Coronary artery (tissue), 2 donors: Measurements from ENCODE around the gene SLC2A6.

Experiments used
- DNase-seq: peaks from one replicate; pipeline ENCODE4 v3.0.0-alpha.2; 2017; ENCODE audit warnings: low spot score
- H3K27ac ChIP-seq, 2 donors: fragments of 200-600 bp; sonication (generic); one replicate each; pipeline ENCODE4 v1.5.1; 2016 to 2019
- H3K4me3 ChIP-seq: fragments of 200-600 bp; sonication (generic); 2 replicates; pipeline ENCODE4 v1.5.1; 2016; ENCODE audit warnings: mild to moderate bottlenecking, moderate library complexity
- TF ChIP-seq, protein P1 (sequence below): fragments of 200-600 bp; sonication (generic); IDR thresholded peaks from one replicate; pipeline ENCODE4 v1.5.1; 2019; ENCODE audit warnings: antibody characterized with exemption

The SLC2A6 gene, protein sequence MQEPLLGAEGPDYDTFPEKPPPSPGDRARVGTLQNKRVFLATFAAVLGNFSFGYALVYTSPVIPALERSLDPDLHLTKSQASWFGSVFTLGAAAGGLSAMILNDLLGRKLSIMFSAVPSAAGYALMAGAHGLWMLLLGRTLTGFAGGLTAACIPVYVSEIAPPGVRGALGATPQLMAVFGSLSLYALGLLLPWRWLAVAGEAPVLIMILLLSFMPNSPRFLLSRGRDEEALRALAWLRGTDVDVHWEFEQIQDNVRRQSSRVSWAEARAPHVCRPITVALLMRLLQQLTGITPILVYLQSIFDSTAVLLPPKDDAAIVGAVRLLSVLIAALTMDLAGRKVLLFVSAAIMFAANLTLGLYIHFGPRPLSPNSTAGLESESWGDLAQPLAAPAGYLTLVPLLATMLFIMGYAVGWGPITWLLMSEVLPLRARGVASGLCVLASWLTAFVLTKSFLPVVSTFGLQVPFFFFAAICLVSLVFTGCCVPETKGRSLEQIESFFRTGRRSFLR

DNA sequence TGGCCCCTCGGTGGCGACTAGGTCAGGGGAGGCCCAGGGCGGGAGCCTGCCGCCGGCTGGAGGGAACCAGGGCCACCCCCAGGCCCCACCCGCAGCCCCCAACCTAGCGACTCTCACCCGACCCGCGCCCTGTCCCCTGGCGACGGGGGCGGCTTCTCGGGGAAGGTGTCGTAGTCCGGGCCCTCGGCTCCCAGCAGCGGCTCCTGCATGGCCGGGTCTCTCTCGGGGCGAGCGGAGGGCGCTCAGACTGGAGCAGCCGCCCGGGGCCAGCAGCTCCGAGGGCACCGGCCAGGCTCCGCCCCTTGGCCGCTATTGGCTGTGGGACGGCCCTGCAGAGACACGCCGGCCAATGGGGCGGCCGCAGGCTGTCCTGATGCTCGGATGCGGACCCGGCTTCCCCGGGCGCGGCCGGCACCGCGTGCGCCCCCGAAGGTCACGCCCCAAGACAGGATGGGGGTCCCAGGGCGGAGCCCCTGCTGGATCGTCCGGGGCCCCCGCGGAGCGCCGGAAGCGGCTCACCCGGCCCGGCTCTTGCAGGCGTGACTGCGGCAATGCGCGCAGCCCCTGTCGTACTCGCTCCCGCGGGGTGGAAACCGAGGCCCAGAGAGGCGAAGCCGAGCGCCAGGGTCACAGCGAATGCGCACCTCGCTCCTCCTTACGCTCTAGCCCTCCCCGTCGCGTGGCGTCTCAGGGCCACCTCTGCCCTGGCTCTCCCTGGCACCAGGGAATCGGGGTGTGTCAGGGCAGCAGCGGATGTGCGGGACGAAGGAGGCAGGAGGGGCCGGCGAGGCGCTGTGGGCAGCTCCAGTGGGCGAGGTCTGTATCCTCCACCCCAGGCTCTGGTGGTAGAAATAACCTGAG lies at the start of gene SLC2A6:
Gene SLC2A6, minus strand, starts transcription at position 249 of the 861 bp plus-strand sequence. Its CDS starts 40 bp downstream, at position 209.
- Histone ChIP-seq H3K27ac (peak within 1 kb of the TSS; percentile 17 to 74), H3K4me3 (peak within 1 kb of the TSS; percentile 69)
- TF ChIP-seq, protein P1, sequence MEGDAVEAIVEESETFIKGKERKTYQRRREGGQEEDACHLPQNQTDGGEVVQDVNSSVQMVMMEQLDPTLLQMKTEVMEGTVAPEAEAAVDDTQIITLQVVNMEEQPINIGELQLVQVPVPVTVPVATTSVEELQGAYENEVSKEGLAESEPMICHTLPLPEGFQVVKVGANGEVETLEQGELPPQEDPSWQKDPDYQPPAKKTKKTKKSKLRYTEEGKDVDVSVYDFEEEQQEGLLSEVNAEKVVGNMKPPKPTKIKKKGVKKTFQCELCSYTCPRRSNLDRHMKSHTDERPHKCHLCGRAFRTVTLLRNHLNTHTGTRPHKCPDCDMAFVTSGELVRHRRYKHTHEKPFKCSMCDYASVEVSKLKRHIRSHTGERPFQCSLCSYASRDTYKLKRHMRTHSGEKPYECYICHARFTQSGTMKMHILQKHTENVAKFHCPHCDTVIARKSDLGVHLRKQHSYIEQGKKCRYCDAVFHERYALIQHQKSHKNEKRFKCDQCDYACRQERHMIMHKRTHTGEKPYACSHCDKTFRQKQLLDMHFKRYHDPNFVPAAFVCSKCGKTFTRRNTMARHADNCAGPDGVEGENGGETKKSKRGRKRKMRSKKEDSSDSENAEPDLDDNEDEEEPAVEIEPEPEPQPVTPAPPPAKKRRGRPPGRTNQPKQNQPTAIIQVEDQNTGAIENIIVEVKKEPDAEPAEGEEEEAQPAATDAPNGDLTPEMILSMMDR: no peak
- peak; percentile 90 for DNase-seq

DNA sequence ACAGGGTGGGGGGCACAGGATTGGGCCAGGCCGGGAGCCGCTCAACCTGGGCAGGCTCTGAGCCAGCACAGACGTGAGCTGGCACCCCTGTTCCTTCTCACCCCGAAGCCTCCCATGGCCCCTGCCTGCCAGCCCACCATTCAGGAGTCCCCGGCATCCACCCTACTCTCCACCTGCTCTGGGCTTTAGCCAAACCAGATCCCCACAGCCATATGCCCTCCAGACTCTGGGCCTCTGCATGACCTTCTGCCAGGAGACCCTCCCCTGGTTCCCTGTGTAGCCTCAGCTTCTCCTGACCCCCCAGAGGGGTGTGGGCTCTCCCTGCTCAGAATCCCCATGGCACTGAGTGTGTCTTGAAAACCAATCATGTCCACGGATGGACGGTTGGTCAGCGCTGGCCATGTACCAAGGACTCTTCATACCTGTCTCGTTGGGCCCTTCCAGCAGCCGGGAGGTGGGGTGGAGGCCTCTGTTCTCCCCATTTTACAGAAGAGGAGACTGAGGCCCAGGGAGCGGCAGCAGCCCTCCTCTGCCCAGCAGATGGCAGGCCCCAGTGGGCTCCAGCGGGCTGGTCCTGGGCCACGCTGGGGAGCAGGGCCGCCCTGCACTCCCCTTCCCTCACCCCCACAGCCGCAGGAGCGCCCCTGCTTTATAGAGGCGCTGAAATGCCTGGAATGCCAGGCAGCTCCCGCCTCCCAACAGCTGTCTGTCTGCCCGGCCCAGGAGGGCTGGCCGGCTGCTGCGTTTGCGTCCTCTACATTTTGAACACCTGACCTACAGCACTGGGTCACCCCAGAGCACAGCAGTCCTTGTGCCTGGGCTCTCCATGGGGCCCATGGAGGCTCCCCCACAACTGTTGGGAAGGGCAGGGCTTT lies 49.3 kb upstream of the SLC2A6 start:
- Histone ChIP-seq H3K4me3 (peak overlapping the region; percentile 59), H3K27ac (peak overlapping the region in 1 of 2 donors; percentile 11)
- DNase-seq: no peak
- TF ChIP-seq, protein P1: no peak

DNA sequence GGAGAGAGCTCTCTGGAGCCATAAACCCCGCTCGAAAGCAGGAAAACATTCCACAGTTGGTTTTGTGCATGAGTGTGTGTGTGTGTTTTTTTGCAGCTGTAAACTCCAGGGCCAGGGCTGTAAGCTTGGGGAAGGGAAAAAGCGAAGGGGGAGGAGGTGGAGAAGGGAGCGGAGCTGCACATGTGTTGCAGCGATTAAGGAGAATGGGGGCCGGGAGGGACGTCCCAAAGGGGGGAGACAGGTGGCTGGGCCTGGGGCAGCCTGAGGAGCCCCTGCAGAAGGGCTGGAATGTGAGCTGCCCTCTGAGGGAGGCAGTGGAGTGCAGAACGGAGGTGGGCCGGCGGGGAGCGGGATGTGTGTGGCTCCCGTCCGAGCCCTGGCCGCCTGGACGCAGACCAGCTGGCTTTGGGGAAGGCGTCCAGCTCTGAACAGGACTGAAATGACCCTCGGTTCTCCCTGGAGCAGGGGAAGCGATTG lies 48.6 kb upstream of the SLC2A6 start:
- no peak for DNase-seq
- TF ChIP-seq, protein P1: no peak
- Histone ChIP-seq H3K4me3 (peak overlapping the region; percentile 59), H3K27ac (peak overlapping the region in 1 of 2 donors; percentile 11)

DNA sequence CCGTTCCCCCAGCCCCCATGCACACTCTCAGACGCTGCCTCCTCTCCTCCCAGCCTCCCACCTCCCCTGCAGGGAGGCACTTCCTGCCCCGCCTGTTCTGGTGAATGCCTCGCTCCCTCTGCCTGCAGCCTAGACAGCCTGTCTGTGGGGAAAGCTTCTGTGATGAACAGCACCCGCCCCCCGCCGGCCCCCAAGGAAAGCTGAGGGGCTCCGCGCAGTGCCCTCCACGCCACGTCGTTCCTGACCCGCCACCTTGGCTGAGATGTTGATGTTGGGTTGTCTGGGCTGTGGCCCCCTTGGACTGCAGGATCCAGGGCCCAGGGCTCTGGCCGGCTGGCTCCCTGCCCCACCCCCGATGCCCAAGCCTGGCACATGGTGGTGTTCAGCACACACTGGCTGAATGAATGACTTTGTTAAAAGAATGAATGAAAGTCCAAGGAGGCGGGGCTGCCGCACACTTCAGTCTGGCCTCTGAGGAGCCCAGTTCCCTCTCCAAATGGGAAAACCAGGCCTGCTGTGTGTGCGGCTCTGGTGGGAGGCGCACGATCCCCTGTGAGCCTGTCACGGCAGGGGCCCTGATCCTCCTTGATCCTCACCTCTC lies 47.9 kb upstream of the SLC2A6 start:
- DNase-seq: no peak
- TF ChIP-seq, protein P1: no peak
- no peak overlapping the region for H3K4me3 ChIP-seq
- H3K27ac ChIP-seq: peak overlapping the region in 1 of 2 donors; percentile 11

DNA sequence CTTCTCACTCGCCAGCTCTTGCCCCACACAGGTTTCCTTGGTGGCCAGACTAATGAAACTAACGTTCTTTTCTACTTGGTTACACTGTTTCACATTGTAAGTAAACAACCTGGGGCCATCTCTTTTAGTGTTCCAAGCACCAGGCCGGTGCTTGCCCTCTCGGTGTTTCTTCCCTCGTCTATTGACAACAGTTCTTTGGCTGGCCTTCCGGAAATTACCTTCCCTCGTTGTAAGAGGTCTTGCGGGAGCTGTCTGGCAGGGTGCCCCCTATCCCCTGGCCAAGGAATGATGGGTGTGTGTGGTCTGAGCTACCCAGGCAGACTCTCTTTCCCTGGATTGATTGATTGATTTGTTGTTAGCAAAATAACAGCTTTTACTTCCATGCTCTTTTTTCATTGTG lies 46.8 kb upstream of the SLC2A6 start:
- DNase-seq: no peak
- TF ChIP-seq, protein P1: no peak
- H3K27ac ChIP-seq: no peak overlapping the region
- no peak overlapping the region for H3K4me3 ChIP-seq

DNA sequence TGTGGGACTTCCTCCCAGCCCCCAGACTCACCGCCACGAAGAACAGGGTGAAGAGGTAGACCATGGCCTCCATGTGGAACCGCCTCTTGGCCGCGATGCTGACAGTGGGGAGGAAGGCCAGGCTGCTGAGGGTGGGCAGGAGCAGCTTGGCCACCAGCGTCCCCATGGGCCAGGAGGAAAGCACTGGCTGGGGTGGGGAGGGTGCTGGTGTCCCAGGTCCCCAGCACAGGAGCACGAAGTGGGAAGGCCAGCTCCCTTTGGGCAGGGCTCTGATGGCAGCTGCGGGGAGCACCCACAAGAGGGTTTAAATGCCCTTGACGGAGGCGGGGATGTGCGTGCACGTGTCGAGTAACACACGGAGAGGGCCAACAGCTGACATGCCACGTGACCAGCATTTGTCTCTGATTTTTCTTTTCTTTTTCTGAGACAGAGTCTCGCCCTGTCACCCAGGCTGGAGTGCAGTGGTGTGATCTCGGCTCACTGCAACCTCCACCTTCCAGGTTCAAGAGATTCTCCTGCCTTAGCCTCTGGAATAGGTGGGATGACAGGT lies 45.9 kb upstream of the SLC2A6 start, which contains the start of gene MYMK:
Gene MYMK, minus strand, starts transcription at position 281 of the 550 bp plus-strand sequence. Its CDS starts 115 bp downstream, at position 166.
- TF ChIP-seq, protein P1: no peak
- H3K27ac ChIP-seq: no peak within 1 kb of the TSS
- no peak for DNase-seq

More for the DNA sequence above, 45.9 kb upstream of the SLC2A6 start, which contains the start of gene MYMK:
- no peak within 1 kb of the TSS for H3K4me3 ChIP-seq
